ENCODE results near the gene PCSK6. TPM values are rescaled to one million over a fixed set of nuclear protein-coding genes. Genes with fewer than 3 reads are reported as not detected.

The PCSK6 gene
- total RNA-seq, result 0.54 TPM

DNA sequence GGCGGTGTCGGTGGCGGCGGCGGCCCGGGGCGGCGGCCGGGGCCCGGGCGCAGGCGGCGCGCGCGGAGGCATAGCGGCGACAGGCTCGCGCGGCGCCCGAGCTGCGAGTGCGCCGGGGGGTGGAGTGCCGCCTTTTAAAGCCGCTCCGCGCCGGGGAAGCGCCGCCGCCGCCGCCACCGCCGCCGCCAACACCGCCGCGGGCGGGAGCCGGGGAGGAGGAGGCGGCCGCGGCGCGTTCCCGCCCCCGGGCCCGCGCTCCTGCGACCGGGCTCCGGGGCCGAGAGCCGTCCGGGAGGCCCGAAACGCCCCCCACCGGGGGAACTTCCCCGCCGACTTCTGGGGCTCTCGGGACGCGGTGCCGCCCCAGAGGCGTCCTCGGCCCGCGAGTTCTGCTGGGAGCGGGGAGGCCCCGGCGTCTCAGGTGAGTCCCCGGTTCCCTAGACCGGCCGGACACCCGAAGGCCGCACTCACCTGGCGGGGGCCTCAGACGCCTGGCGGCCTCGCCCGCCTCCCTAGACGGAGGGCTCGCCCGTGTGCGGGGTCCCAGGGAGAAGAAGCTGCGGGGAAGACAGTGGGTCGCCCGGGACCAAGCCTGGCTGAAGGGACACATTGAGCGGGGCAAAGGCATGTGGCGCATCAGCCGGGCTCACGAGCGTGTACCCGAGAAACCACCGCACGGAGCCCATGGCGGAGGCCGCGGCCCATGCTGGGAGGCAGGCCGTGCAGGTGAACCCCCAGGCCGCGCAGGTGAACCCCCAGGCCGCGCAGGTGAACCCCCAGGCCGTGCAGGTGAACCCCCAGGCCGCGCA lies at the start of gene PCSK6:
PCSK6 (minus strand) TSS at position 109 of the 809 bp plus-strand sequence; CDS start at position 72, 37 bp downstream.
- peak in 1 of 3 donors; percentile 30 for DNase-seq (ENCODE audit: low read depth in 2 of 3, low spot score in 2 of 3)

DNA sequence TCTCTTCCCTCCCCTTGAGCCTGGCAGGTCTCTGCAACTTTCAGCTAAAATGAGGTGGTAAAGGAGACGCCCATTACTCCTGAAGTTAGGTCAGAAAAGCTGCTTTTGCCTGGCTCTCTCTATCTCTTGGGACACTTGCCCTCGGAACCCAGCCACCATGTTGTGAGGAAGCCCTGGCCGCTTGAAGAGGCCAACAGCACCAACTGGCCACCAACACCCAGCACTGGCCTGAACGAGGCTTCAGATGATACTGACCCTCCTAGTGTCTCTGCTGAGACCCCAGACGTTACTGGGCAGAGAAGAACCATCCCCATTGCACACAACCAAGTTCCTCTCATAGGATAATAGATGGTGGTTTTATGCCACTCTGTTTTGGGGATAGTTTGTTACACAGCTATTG lies 49.5 kb upstream of the PCSK6 start:
- no peak for DNase-seq (ENCODE audit: low read depth in 2 of 3, low spot score in 2 of 3)

DNA sequence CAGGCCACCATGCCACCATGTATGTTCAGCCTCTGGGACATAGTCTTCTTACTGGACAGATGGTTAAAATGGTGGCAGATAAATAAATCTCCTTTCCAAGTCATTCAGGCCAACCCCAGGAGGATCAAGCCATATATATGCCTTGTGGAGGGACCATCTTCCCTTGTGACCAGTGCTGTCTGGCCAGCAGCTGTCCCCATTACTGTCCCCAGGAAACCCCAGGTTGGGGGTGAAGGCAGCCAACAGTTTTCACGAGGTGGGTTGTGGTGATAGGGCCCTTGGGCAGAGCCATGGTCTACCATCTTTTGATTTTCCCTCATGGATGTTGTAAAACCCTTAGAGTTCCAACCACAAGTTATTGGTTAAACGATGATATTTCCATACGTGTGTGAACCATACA lies 48.7 kb upstream of the PCSK6 start:
- no peak for DNase-seq (ENCODE audit: low read depth in 2 of 3, low spot score in 2 of 3)

DNA sequence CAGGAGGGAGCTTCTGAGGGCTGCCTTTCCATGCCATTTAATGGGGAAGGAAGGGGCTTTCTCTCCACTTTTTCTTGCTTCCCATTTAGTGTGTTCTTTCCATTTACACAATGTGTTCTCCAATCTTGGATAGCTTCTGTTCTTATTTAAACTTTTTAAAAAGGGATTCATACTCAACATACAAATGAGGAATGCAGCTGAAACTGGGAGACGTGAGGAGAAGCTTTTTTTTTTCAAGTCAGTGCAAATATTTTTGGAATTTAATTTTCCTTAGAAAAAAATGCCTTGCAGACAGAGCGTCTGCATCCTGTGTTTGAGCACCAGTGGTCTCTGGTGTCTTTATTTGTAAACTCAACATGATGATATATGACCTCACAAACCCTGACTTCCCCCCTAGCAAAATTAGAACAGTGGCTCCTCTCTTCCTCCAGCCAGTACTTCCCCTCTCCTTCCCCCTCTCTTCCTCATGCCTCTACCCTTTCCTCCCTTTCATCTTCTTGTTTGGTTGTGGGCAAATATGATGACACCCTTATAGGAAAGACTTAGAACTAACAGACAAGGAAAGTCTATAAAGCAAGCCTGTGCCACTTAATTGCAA lies 48.1 kb upstream of the PCSK6 start:
- DNase-seq (ENCODE audit: low read depth in 2 of 3, low spot score in 2 of 3), result no peak

- no peak for DNase-seq (ENCODE audit: low read depth in 2 of 3, low spot score in 2 of 3)
These were observed 47.4 kb upstream of the PCSK6 start for GRCh38 chr15:101536875-101537405.

DNA sequence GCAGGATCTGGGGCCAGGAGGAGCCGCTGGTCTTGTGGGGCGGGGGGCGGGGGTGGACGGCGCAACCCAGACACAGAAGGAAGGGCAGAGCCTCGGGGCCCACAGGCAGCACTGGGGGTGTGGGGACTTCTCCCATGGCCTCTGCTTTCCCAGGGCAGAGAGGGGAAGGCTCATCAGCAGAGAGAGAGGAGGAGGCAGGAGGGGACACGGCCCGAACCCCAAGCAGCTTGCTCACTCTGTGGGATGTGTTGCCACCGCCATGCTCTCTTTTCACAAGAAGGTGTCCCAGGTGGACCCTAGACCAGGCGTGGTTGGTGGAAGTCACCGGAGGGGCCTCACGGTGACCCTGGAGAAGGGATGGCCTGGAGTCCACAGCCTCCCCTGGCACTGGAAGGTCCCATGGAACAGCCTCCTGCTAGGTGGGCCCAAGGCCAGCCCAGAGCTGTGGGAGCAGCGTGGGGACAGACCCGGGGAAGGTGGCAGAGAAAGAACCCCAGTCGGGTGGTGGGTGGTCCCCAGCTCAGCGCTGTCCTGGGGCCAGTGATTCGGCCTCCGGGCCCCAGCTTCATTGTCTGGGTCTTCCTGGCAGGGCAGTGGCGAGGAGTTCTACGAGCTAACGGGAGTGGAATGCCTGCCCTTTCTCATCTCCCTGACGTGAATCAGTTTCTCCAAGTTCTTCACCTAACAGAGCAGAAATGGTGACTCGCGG lies 46.8 kb upstream of the PCSK6 start:
- no peak for DNase-seq (ENCODE audit: low read depth in 2 of 3, low spot score in 2 of 3)

GRCh38 chr15:101535170-101535902 lies 45.8 kb upstream of the PCSK6 start:
- DNase-seq (ENCODE audit: low read depth in 2 of 3, low spot score in 2 of 3), result no peak

DNA sequence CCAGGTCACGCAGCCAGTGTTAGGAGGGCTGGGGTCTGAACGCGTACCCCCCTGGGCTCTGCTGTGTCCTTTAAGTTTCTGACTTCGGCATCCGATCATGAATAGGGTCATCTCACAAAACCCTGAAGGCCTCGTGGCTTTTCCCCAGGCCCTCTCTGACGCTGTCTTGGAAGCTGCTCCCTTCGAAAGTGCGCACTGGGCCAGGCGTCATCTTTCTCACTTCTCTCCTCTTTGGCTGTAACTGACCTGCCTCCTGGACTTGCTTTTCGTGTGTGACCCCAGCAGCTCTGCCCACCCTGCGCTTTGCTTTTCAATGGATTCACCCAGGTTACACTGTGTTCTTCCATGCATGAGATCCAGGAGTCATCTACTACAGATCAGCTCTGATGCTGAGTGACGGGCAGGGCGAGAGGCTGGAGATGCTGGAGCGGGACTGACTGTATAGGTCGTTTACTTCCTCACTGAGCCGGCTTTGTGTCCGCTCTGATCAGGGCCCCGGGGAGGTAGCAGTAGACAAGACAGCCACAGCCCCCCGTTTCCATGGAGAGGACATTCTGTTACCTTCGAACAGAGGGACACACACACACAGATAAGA lies 45.0 kb upstream of the PCSK6 start:
- no peak for DNase-seq (ENCODE audit: low read depth in 2 of 3, low spot score in 2 of 3)

GRCh38 chr15:101533371-101534140 lies 44.0 kb upstream of the PCSK6 start:
- no peak for DNase-seq (ENCODE audit: low read depth in 2 of 3, low spot score in 2 of 3)

DNA sequence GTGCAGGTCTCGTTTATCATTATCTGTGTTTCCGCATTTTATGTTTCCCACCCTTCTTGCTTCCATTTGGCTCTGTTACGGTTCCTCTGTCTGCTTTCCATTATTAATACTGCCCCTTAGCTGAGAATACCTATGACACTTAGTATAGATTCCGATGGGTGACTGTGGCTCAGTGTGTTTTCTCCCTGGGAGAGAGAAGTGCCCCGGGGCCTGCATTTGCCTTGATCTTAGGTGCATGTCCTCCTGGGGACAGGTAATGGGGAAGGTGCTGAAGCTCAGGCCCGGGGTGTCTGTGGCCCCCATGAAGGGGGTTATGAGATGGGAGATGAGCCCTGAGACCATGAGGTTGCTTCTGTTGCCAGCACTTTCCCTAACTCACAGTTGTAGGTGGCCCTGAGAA lies 43.4 kb upstream of the PCSK6 start:
- DNase-seq (ENCODE audit: low read depth in 2 of 3, low spot score in 2 of 3), result no peak

- DNase-seq (ENCODE audit: low read depth in 2 of 3, low spot score in 2 of 3), result no peak
These were observed 41.7 kb upstream of the PCSK6 start for GRCh38 chr15:101531170-101531569.

DNA sequence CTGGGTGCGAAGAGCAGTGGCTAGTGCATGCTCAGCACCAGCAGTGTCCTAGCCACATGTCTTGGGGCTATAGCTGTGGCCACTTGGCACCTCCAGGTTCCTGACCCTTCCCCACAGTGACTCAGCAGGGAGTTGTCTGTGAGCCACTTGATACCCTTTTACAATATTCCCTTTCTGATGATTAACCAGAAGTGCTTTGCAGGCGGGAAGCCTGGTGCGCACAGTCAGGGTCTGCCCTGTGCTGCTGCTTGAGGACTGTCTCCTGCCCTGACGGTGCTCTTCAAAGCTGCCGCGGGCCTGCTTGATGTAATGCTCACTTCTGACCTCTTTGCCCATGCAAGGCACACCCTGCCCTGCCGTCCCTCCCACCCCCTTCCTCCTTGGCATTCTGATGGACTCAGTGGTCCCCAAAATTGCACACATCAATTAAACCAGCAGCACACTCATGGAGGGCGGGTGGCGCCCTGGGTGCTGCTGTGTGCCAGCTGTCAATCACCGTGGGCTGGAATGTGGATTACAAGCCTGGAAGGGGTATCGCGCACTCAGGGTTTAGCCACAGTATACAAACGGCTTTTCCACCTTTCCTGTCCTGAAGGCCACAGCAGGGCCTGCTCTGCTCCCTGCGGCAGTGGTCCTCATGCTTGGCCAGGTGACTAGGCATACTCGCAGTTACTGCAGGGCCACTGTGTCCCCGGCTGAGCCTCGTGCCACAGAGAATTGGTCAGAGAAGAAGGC lies 40.9 kb upstream of the PCSK6 start:
- DNase-seq (ENCODE audit: low read depth in 2 of 3, low spot score in 2 of 3), result no peak

GRCh38 chr15:101528917-101529299 lies 39.4 kb upstream of the PCSK6 start:
- DNase-seq (ENCODE audit: low read depth in 2 of 3, low spot score in 2 of 3), result no peak

- DNase-seq (ENCODE audit: low read depth in 2 of 3, low spot score in 2 of 3), result no peak
These were observed 38.8 kb upstream of the PCSK6 start for GRCh38 chr15:101528108-101528916.

GRCh38 chr15:101526890-101527289 lies 37.4 kb upstream of the PCSK6 start:
- no peak for DNase-seq (ENCODE audit: low read depth in 2 of 3, low spot score in 2 of 3)

DNA sequence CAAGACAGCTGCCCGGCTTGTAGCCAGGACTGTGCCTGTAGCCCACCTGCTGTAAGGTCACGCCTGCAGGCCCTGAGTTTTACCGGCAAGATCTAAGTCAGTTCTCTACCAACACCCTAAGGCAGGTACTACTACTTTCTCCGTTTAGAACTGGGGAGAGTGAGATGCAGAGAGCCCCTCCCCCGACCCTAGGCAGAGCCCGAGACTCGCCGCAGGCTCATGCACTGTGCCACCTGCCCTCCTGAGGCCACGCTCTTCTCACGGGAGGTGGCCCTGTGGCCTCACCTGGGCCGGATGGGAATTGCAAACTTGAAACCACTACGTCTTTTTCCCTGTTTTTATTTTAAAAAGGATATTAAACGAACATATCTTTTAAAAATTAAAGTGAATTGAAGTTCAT lies 36.9 kb upstream of the PCSK6 start:
- DNase-seq (ENCODE audit: low read depth in 2 of 3, low spot score in 2 of 3), result no peak

DNA sequence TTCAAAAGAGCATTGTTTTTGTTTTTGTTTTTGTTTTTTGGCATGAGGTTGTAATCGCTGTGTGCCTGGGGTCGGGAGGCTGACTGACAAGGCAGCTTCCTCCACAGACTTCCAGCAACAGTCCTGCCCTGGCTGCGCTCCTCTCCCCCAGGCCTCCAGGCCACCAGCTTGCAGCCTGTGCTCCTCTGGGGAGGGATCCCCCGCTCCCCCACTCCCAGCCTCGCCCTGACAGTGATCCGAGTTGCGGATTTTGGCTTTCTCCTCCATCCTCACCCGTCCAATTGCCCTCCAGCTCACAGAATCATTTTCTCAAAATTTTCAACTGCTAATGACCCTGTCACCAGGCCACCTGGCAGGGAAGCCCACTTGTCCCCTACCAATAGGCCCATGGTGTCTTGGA lies 36.5 kb upstream of the PCSK6 start:
- no peak for DNase-seq (ENCODE audit: low read depth in 2 of 3, low spot score in 2 of 3)

GRCh38 chr15:101525087-101525669 lies 35.7 kb upstream of the PCSK6 start:
- DNase-seq (ENCODE audit: low read depth in 2 of 3, low spot score in 2 of 3), result no peak

Measured in hematopoietic multipotent progenitor cell (in vitro differentiated cells).